NCI-H146 treated with DMSO at 0.1 percent for 48 hours (cell line): ENCODE data around the gene KIF5C.

Experiments used
- DNase-seq: peaks from one replicate; lab custom pipeline; 2025; ENCODE audit not compliant: unreplicated experiment; lab: John Stamatoyannopoulos, UW

The KIF5C gene

GRCh38 chr2:149038442-149039212, 163.6 kb downstream of the KIF5C start, which contains the start of gene LYPD6B:
TSS of gene LYPD6B (plus strand) at chr2:149038699. CDS start at chr2:149130949, 92,250 bp downstream.
- DNase-seq, result peak; percentile 8

- DNase-seq, result no peak
Observed at GRCh38 chr2:149039213-149039724, 164.2 kb downstream of the KIF5C start.

GRCh38 chr2:149040451-149040850, 165.4 kb downstream of the KIF5C start:
- no peak for DNase-seq

GRCh38 chr2:149041482-149041881, 166.5 kb downstream of the KIF5C start:
- no peak for DNase-seq

- DNase-seq, result no peak
Observed at GRCh38 chr2:149042881-149043280, 167.9 kb downstream of the KIF5C start.

- DNase-seq, result no peak
Observed at GRCh38 chr2:149044500-149044899, 169.5 kb downstream of the KIF5C start.

GRCh38 chr2:149047118-149047517, 172.1 kb downstream of the KIF5C start:
- DNase-seq, result no peak

- no peak for DNase-seq
Observed at GRCh38 chr2:149049142-149049541, 174.1 kb downstream of the KIF5C start.

GRCh38 chr2:149050188-149050587, 175.2 kb downstream of the KIF5C start:
- no peak for DNase-seq

- DNase-seq, result no peak
Observed at GRCh38 chr2:149055751-149056150, 180.7 kb downstream of the KIF5C start.

- DNase-seq, result no peak
Observed at GRCh38 chr2:149056541-149057255, 181.7 kb downstream of the KIF5C start.

- no peak for DNase-seq
Observed at GRCh38 chr2:149057401-149057800, 182.4 kb downstream of the KIF5C start.

- no peak for DNase-seq
Observed at GRCh38 chr2:149058936-149059335, 183.9 kb downstream of the KIF5C start.

- no peak for DNase-seq
Observed at GRCh38 chr2:149059822-149060221, 184.8 kb downstream of the KIF5C start.

- no peak for DNase-seq
Observed at GRCh38 chr2:149061133-149061745, 186.2 kb downstream of the KIF5C start.

GRCh38 chr2:149062531-149062930, 187.5 kb downstream of the KIF5C start:
- no peak for DNase-seq

- DNase-seq, result no peak
Observed at GRCh38 chr2:149063177-149063576, 188.2 kb downstream of the KIF5C start.

GRCh38 chr2:149064365-149064841, 189.4 kb downstream of the KIF5C start:
- DNase-seq, result no peak

GRCh38 chr2:149064856-149065630, 190.0 kb downstream of the KIF5C start:
- no peak for DNase-seq

GRCh38 chr2:149068225-149068995, 193.4 kb downstream of the KIF5C start:
- DNase-seq, result no peak
